Measurements from ENCODE around the gene BTD.

DNA sequence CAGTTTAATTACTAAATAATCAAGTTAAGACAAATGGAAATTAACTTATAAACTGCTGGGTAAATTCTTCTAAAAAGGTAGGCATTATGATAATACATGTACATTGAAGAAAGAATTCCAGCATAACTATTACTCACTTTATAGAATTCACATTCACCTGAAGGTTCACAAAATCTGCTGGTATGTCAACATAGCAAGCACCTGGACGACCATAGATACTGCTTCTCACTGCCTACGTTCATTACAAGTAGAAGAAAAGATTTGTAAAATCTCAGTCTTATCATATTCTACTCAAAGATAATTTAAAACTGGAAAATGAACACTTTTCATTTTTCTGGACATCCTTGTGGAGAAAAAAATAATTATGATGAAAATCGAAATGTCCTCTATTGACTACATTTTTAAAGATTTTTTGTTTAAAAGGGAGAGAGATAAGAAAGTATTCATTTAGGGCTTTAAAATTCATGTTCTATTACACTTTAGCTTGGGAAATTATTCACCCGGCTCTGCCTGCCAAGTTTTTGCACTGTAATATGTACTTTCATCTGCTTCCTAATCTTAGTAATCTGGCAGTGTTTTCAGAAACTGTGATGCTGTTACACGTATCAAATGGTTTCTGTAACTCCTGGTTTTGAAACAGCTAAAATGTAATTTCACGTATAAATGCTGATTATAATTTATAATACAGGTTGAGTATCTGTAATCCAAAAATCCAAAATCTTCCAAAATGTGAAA, 16.3 kb upstream of the BTD start:
- TF ChIP-seq POLR2AphosphoS5 (IDR thresholded peaks at IDR 0.05; ENCODE audit: borderline replicate concordance, low read depth, low read length) (no peak), EZH2 (IDR thresholded peaks at IDR 0.05) (no peak), FOXP2 (optimal IDR thresholded peaks at IDR 0.05; ENCODE audit: control extremely low read depth, extremely low read length, insufficient read depth) (no peak)

All from SK-N-MC (cell line).